HG03139 (cell line): ENCODE results near the gene C1QTNF8.

Source experiments
- ATAC-seq: cut with Tn5 transposase; IDR thresholded peaks from one replicate; pipeline ENCODE4 v1.9.1; 2021; ENCODE audit not compliant: unreplicated experiment

The C1QTNF8 gene

GRCh38 chr16:1079786-1080525, 16.1 kb downstream of the C1QTNF8 start:
- no peak for ATAC-seq

- ATAC-seq, result no peak
These were observed 16.7 kb downstream of the C1QTNF8 start for GRCh38 chr16:1079341-1079740.

GRCh38 chr16:1078579-1079021, 17.4 kb downstream of the C1QTNF8 start:
- no peak for ATAC-seq

GRCh38 chr16:1077877-1078578, 18.0 kb downstream of the C1QTNF8 start:
- ATAC-seq, result no peak

GRCh38 chr16:1076801-1077576, 19.1 kb downstream of the C1QTNF8 start:
- no peak for ATAC-seq

GRCh38 chr16:1075546-1075945, 20.5 kb downstream of the C1QTNF8 start:
- ATAC-seq, result no peak

- ATAC-seq, result no peak
These were observed 21.7 kb downstream of the C1QTNF8 start for GRCh38 chr16:1074379-1074649.

GRCh38 chr16:1073566-1074378, 22.3 kb downstream of the C1QTNF8 start:
- ATAC-seq, result no peak

GRCh38 chr16:1073262-1073558, 22.8 kb downstream of the C1QTNF8 start:
- no peak for ATAC-seq

GRCh38 chr16:1072526-1073261, 23.4 kb downstream of the C1QTNF8 start, which contains the start of gene SSTR5:
TSS of gene SSTR5 (plus strand) at chr16:1072747. CDS start at chr16:1078869, 6,122 bp downstream.
- ATAC-seq, result no peak

- no peak for ATAC-seq
These were observed 24.4 kb downstream of the C1QTNF8 start for GRCh38 chr16:1071561-1072225.

GRCh38 chr16:1070864-1071408, 25.1 kb downstream of the C1QTNF8 start:
- ATAC-seq, result no peak

GRCh38 chr16:1070084-1070863, 25.8 kb downstream of the C1QTNF8 start:
- ATAC-seq, result no peak

- no peak for ATAC-seq
These were observed 26.9 kb downstream of the C1QTNF8 start for GRCh38 chr16:1069154-1069553.

- no peak for ATAC-seq
These were observed 27.6 kb downstream of the C1QTNF8 start for GRCh38 chr16:1068451-1068850.

GRCh38 chr16:1067629-1068028, 28.4 kb downstream of the C1QTNF8 start:
- ATAC-seq, result no peak

- no peak for ATAC-seq
These were observed 29.4 kb downstream of the C1QTNF8 start for GRCh38 chr16:1066584-1067172.

- no peak for ATAC-seq
These were observed 30.4 kb downstream of the C1QTNF8 start for GRCh38 chr16:1065469-1066128.
